ENCODE results near the gene CALCB. TPM values are rescaled to one million over a fixed set of nuclear protein-coding genes. Genes with fewer than 3 reads are reported as not detected.

The CALCB gene
- total RNA-seq, 1 donor = 0.10 TPM

GRCh38 chr11:15104166-15104565 lies 30.8 kb downstream of the CALCB start:
- Histone ChIP-seq H3K4me1 (ENCODE audit: insufficient read depth, low read length) (peaks cover 7% of the 10 kb centered on the region), H3K9me3 (ENCODE audit: low read depth, low read length) (no peaks in the 10 kb centered on the region), H3K4me3 (ENCODE audit: low read length) (no peak overlapping the region), H3K27me3 (ENCODE audit: insufficient read depth, low read length) (no peaks in the 10 kb centered on the region)

GRCh38 chr11:15106201-15106965 lies 33.0 kb downstream of the CALCB start:
- Histone ChIP-seq H3K9me3 (ENCODE audit: low read depth, low read length) (no peaks in the 10 kb centered on the region), H3K27me3 (ENCODE audit: insufficient read depth, low read length) (no peaks in the 10 kb centered on the region), H3K4me1 (ENCODE audit: insufficient read depth, low read length) (peaks cover 7% of the 10 kb centered on the region), H3K4me3 (ENCODE audit: low read length) (no peak overlapping the region)

- no peaks in the 10 kb centered on the region for H3K9me3 ChIP-seq (ENCODE audit: low read depth, low read length)
- H3K4me3 ChIP-seq (ENCODE audit: low read length) = no peak overlapping the region
- peaks cover 9% of the 10 kb centered on the region for H3K4me1 ChIP-seq (ENCODE audit: insufficient read depth, low read length)
- no peaks in the 10 kb centered on the region for H3K27me3 ChIP-seq (ENCODE audit: insufficient read depth, low read length)
Observed at GRCh38 chr11:15107730-15108515, 34.5 kb downstream of the CALCB start.

DNA sequence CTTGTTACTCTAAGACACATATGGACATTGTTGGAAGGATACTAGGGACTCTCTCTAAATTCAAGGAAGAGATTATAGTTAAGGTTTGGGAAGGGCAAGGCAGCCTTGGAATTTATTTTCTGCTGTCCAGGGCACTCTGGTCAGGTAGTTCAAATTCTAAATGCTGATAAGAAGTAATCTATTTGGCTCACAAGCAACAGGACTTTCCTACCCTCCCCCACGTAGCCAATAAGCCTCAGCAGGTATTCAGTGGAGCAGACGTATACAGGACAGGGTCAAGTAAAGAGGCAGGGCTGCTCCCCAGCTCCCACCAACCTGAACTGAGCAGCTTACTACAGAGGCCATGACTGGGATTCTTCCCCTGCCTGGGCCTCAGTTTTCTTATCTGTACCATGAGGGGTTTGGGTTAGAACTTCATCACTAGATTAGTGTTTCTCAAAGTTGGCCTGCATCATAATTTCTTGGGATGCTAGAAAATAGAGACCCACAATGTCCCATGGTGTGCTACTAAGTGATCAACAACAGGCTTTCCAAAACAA lies 35.3 kb downstream of the CALCB start:
- no peak overlapping the region for H3K4me3 ChIP-seq (ENCODE audit: low read length)
- no peaks in the 10 kb centered on the region for H3K9me3 ChIP-seq (ENCODE audit: low read depth, low read length)
- no peaks in the 10 kb centered on the region for H3K27me3 ChIP-seq (ENCODE audit: insufficient read depth, low read length)
- peaks cover 17% of the 10 kb centered on the region for H3K4me1 ChIP-seq (ENCODE audit: insufficient read depth, low read length)

DNA sequence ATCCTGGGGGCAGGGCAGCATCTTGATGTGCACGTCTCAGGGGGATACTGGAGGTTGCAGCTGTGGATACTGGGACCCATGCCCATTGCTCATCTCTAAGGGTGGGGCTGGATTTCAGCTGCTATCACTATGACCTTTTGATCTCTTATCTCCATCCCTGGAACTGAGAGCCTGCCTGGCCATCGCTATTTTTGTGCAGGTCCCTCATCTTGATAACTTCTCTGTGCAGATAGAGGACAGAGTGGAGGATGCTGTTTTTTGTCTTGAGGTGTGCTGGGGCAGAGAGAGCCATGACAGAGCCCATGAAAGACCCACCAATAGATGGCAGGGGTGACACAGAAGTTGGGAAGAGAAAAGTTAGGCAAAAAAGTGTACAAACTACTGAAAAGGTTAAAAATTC lies 36.2 kb downstream of the CALCB start:
- Histone ChIP-seq H3K4me1 (ENCODE audit: insufficient read depth, low read length) (peaks cover 25% of the 10 kb centered on the region), H3K9me3 (ENCODE audit: low read depth, low read length) (no peaks in the 10 kb centered on the region), H3K27me3 (ENCODE audit: insufficient read depth, low read length) (no peaks in the 10 kb centered on the region), H3K4me3 (ENCODE audit: low read length) (no peak overlapping the region)

- peaks cover 11% of the 10 kb centered on the region for H3K27me3 ChIP-seq (ENCODE audit: insufficient read depth, low read length)
- no peaks in the 10 kb centered on the region for H3K9me3 ChIP-seq (ENCODE audit: low read depth, low read length)
- H3K4me3 ChIP-seq (ENCODE audit: low read length) = no peak overlapping the region
- peaks cover 25% of the 10 kb centered on the region for H3K4me1 ChIP-seq (ENCODE audit: insufficient read depth, low read length)
Observed at GRCh38 chr11:15111215-15111614, 37.8 kb downstream of the CALCB start.

- Histone ChIP-seq H3K4me1 (ENCODE audit: insufficient read depth, low read length) (peaks cover 25% of the 10 kb centered on the region), H3K4me3 (ENCODE audit: low read length) (no peak overlapping the region), H3K9me3 (ENCODE audit: low read depth, low read length) (no peaks in the 10 kb centered on the region), H3K27me3 (ENCODE audit: insufficient read depth, low read length) (peaks cover 14% of the 10 kb centered on the region)
Observed at GRCh38 chr11:15112131-15112541, 38.7 kb downstream of the CALCB start.

GRCh38 chr11:15113381-15113780 lies 40.0 kb downstream of the CALCB start:
- peaks cover 18% of the 10 kb centered on the region for H3K4me1 ChIP-seq (ENCODE audit: insufficient read depth, low read length)
- H3K27me3 ChIP-seq (ENCODE audit: insufficient read depth, low read length) = peaks cover 17% of the 10 kb centered on the region
- no peak overlapping the region for H3K4me3 ChIP-seq (ENCODE audit: low read length)
- no peaks in the 10 kb centered on the region for H3K9me3 ChIP-seq (ENCODE audit: low read depth, low read length)

DNA sequence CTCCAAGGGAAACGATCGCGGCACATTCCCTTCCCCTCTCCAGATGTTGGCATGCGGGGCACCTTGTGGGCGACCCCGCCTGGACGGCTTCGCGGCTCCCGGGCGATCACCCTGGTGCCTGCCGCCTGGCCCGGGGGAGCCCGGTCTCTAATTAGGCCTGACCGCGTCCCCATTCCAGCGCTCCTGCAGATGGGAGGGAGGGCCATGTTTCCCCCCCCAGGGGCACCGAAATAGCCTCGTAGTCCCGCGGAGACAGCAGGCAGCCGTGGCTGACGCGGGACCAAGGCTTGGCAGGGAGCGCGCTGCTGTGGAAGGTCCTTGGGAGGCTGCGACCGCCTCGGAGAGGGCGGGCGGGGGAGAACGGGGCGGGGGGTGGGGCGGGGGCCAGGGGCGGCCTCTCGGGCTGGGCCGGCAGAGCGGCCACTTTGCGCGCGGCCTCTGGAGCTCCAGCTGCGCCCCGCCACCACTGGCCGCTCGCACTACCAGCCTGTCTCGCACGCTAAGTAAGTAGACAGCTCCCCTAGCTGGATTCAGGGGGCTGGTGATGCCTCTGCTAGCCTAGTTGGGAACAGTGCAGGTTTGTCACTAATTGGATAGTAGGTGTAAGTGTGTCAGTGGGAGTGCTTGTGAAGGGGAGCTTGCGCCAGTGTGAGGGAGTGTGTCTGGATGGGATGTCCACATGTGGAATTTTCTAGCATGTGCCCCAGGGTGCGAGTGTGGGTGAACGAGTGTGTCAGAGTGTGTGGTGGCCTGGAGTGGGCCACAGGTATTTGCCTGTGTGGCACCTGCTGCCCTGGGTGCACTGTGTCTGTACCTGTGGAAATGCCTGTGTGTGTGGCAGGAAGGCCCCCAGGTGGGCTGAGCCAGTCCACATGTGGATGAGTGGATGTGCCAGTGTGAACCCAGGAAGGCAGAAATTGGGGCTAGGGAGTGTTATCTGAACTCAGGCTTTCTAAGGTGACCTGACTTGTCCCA lies 41.4 kb downstream of the CALCB start, which contains the start of gene INSC:
INSC (plus strand) TSS at position 423 of the 975 bp plus-strand sequence. CDS start 34,252 bp downstream, outside the sequence.
- no peak within 1 kb of the TSS for H3K4me3 ChIP-seq (ENCODE audit: low read length)
- H3K4me1 ChIP-seq (ENCODE audit: insufficient read depth, low read length) = peaks cover 18% of the 10 kb centered on the region
- H3K9me3 ChIP-seq (ENCODE audit: low read depth, low read length) = no peaks in the 10 kb centered on the region
- H3K27me3 ChIP-seq (ENCODE audit: insufficient read depth, low read length) = peaks cover 17% of the 10 kb centered on the region

GRCh38 chr11:15115686-15116085 lies 42.3 kb downstream of the CALCB start:
- H3K27me3 ChIP-seq (ENCODE audit: insufficient read depth, low read length) = peaks cover 17% of the 10 kb centered on the region
- no peak overlapping the region for H3K4me3 ChIP-seq (ENCODE audit: low read length)
- no peaks in the 10 kb centered on the region for H3K9me3 ChIP-seq (ENCODE audit: low read depth, low read length)
- peaks cover 18% of the 10 kb centered on the region for H3K4me1 ChIP-seq (ENCODE audit: insufficient read depth, low read length)

DNA sequence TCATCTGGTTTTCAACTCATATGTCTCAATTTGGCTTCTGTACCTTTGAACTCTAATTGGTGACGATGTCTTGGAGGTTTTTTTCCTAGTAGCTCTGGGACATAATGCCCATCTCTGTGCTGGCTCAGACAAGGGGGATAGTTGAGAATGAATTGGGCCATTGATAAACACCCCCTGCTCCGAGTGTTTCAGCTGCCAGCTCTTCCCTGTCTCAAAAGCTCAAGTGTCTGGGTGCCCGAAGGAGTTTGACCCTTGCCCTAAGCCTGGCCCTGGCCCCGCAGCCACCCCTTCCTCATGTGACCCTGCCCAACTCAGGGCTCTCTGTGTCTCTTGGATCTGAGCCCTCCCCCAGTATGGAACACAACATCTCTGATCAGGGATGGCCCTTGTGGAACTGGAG lies 44.4 kb downstream of the CALCB start:
- H3K27me3 ChIP-seq (ENCODE audit: insufficient read depth, low read length) = peaks cover 22% of the 10 kb centered on the region
- peaks cover 17% of the 10 kb centered on the region for H3K4me1 ChIP-seq (ENCODE audit: insufficient read depth, low read length)
- no peaks in the 10 kb centered on the region for H3K9me3 ChIP-seq (ENCODE audit: low read depth, low read length)
- no peak overlapping the region for H3K4me3 ChIP-seq (ENCODE audit: low read length)

- Histone ChIP-seq H3K4me3 (ENCODE audit: low read length) (no peak overlapping the region), H3K27me3 (ENCODE audit: insufficient read depth, low read length) (peaks cover 22% of the 10 kb centered on the region), H3K4me1 (ENCODE audit: insufficient read depth, low read length) (peaks cover 10% of the 10 kb centered on the region), H3K9me3 (ENCODE audit: low read depth, low read length) (no peaks in the 10 kb centered on the region)
Observed at GRCh38 chr11:15118431-15118830, 45.0 kb downstream of the CALCB start.

GRCh38 chr11:15119352-15119751 lies 46.0 kb downstream of the CALCB start:
- Histone ChIP-seq H3K27me3 (ENCODE audit: insufficient read depth, low read length) (peaks cover 22% of the 10 kb centered on the region), H3K9me3 (ENCODE audit: low read depth, low read length) (no peaks in the 10 kb centered on the region), H3K4me3 (ENCODE audit: low read length) (no peak overlapping the region), H3K4me1 (ENCODE audit: insufficient read depth, low read length) (peaks cover 3% of the 10 kb centered on the region)

- H3K9me3 ChIP-seq (ENCODE audit: low read depth, low read length) = no peaks in the 10 kb centered on the region
- H3K4me1 ChIP-seq (ENCODE audit: insufficient read depth, low read length) = no peaks in the 10 kb centered on the region
- peaks cover 22% of the 10 kb centered on the region for H3K27me3 ChIP-seq (ENCODE audit: insufficient read depth, low read length)
- H3K4me3 ChIP-seq (ENCODE audit: low read length) = no peak overlapping the region
Observed at GRCh38 chr11:15119826-15120225, 46.4 kb downstream of the CALCB start.

Measured in mononuclear cell (primary cell).